ENCODE data around the gene DIDO1.

The DIDO1 gene

DNA sequence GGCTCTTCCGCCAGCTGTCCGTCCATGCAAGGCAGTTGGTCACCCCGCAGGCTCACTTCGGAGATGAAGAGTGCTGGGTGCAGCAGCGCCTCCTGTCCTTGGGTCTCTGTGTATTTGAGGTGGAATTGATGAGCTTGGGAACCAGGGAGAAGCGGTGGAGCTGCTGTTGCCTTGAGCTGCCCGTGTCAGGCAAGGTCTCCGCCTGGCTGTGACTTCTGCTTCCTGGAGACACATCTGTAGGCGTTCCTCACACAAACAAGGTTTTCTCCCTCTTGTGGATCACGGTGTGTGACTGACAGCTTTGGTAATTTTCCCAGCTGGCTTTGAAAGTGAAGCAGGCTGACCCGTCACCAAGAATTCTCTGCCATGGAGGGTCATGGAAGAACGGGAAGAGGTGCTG, 23.7 kb upstream of the DIDO1 start:
- no peak for DNase-seq

DNA sequence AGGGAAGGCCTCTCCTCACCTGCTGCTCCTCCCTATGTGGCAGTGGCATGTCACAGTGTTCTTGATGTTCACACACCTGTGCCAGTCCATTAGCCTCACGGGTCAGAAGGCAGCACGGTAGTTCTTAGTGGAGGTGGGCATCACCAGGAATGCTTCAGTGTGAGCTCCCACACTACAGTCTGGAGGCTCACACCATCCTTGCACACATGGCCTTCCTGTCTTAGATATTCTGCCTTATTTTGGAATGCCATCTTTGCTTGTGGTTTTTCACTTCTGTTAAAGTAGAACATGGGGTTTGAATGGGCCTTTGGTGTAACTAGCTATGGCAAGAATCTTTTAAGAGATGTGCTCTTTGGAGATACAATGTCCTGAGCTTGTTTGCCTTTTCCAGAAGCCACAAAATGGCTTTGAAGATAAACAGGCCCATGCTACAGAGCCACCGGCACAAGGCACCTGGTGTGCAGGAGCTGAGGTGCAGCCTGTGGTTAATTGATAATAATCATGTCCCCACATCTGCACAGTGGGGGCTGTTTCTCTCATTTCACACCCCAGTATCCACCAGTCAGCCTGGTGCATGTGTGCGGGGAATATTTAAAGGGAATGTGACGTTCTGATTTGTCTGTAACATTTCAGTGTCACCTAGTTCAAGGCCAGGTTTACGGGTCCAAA, 23.0 kb upstream of the DIDO1 start:
- no peak for DNase-seq

DNA sequence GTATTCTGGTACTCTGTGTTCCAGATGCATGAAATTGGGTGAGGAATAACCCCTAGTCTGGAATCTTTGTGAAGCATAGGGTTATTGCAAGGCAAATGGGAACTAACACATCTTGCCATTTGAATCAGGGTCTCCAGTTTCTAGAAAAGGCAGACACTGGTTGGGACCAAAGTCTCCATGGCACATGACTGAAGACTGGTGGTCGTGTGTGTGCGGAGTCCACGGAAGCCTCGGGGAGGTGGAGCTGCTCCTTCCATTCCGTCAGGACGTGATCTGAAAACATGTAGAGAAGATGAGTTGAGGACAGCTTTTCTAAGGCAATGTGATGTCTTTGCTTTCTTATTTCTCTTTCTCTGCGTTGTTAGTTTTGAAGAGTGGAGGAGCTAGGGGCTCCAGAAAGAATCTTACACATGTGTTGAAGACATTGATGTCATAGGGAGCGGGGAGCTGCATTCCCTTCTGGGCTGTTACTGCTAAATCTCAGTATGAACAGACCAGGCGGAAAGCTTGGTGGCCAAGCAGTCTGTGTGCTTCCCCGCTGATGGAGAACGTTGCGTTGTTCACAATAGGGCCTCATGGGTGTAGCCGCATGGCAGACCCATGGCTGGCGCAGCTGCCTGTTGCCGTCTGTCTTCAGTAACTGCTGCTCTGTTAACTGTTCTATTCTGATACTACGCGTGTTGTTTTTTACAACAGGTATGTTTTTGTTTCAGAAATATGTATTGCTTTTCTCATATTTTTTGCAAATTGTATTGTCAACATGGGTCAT, 21.4 kb upstream of the DIDO1 start:
- no peak for DNase-seq

GRCh38 chr20:62946918-62947317, 20.6 kb upstream of the DIDO1 start:
- no peak for DNase-seq

DNA sequence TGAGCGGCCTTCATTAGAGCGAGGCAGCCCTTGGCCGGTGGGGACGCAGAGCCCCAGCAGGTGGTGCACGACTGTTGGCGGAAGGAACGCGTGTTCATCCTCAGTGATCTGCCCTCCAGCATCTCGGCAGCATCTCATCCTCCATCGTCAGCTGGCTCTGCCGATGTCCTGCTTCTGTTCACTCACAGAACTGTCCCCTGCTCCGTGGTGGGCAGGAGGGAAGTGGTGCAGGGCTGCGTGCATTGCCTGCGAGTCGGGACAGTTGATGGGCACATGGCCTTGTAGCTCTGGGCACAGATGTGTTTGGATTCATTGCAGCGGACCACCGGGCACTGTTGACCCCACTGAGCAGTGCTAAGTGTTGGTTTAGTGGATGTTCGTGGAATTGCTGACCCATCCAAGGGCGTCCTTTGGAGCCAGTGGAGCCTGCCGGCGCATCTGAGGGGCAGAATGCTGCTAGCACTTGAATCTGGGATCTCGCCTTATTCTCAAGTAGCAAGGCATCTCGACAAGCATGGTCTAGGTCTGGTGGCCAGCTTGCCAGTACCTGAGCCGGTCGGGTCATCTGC, 19.6 kb upstream of the DIDO1 start:
- no peak for DNase-seq

DNA sequence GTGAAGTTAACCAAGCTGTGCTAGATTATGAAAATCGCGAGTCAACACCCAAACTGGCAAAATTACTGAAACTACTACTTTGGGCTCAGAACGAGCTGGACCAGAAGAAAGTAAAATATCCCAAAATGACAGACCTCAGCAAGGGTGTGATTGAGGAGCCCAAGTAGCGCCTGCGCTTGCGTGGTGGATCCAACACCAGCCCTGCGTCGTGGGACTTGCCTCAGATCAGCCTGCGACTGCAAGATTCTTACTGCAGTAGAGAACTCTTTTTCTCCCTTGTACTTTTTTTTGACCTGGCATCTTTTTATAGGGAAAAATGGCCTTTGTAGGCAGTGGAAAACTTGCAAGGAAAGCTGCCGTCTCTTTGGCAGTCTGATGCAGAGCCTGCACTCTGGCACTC, 18.4 kb upstream of the DIDO1 start:
- no peak for DNase-seq

- no peak for DNase-seq
These were observed 17.9 kb upstream of the DIDO1 start for GRCh38 chr20:62944184-62944583.

- DNase-seq = no peak
These were observed 17.1 kb upstream of the DIDO1 start for GRCh38 chr20:62943396-62943795.

GRCh38 chr20:62942456-62942855, 16.2 kb upstream of the DIDO1 start:
- no peak for DNase-seq

GRCh38 chr20:62941792-62942191, 15.5 kb upstream of the DIDO1 start:
- DNase-seq = no peak

- no peak for DNase-seq
These were observed 14.6 kb upstream of the DIDO1 start for GRCh38 chr20:62940875-62941274.

DNA sequence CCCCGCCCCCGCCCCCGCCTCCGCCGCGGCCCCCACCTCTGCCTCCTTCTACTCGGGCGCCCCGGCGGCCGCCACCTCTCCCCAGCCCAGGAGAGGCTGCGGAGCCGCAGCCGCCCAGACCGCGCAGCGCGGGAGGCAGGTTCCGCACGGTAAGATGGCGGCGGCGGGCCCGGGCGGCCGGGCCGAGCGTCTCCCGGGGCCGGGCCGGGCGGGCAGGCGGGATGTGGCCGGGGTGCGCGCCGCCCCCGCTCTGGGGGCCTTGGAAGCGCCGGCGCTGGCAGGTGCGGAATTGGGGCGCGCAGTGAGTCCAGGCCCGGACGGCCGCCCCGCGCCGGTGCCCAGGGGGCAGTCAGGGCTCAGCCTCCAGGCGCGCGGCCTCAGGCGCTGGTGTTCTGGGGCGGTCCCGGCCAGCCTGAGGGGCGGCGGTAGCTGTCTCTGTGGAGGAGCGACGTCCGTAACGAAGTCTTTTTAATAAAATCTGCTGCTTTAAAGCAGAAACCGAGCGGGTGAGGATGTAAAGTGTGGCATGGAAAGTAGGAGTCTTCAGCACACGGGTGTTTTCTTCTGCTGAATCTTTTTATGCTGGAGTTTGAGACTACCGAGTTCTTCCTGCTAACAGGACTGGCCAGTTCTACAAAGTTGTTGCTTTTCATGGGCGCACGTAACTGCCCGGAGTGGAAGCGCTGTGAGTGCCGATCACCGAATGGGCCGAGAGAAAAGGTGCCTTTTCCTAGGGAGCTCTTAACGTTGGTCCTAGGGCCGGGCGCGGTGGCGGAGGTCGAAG, 12.0 kb upstream of the DIDO1 start, which contains the start of gene GID8:
Gene GID8, plus strand, starts transcription at position 43 of the 784 bp plus-strand sequence. CDS start 3,356 bp downstream, outside the sequence.
- DNase-seq = no peak

DNA sequence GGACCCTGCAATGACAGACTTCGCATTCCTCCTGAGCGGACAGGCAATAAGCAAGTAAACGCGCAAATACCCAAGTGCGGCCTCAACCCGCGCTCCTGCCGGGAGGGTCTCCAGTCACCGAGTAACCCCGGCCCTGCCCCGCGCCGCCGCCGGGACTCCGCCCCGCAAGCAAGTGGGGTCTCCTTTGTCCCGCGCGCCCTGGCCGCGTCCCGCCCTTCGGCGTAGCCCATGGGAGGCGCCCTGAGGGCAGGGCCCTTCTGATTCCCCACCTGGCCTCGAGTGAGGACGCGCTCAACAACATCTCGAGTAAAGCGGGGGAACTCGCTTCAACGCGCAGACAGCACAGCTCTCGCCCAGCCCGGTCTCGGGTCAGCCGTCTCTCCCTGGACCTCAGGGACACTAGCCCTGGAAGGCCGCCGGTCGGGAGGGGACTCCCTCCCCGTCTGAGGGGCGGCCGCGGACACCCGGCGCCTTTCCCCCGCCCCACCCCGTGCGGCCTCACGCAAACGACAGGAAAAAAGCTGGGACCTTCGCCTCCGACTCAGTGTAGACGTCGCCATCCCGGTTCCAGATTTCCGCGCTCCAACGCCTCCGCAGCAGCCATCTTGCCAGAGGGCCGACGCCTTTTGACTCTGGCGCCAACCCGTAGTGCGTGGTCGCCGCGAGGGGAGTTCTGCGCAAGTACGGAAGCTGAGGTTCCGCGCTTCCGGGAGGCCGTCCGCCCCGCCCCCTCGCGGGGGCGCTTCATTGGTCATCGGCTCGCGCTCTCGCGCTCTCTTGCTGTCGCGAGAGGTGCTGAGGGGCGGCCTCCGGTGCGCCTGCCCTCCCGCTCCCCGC, 11.2 kb upstream of the DIDO1 start:
- peak; percentile 98 for DNase-seq

DNA sequence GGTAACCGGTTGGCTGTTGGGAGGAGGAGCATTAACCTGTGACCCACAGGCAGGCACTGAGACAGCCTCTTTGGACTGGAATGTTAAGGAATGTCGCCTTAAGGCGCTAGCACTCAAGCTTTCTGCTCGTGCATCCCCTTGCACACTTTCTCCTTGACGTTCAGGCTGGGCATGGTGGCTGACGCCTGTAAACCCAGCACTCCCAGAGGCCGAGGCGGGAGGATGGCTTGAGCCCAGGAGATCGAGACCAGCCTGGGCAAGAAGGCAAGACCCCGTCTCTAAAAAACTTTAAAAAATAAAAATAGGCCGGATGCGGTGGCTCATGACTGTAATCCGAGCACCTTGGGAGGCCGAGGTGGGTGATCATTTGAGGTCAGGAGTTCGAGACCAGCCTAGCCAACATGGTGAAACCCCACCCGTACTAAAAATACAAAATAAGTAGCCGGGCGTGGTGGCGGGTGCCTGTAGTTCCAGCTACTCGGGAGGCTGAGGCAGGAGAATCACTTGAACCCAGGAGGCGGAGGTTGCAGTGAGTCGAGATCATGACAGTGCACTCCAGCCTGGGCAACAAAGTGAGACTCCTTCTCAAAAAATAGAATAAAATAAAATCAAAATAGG, 9.8 kb upstream of the DIDO1 start:
- DNase-seq = no peak

- no peak for DNase-seq
These were observed 9.1 kb upstream of the DIDO1 start for GRCh38 chr20:62935204-62935967.

GRCh38 chr20:62933966-62934365, 7.7 kb upstream of the DIDO1 start:
- no peak for DNase-seq

GRCh38 chr20:62931464-62931863, 5.2 kb upstream of the DIDO1 start:
- no peak for DNase-seq

GRCh38 chr20:62929051-62929538, 2.8 kb upstream of the DIDO1 start:
- no peak for DNase-seq

DNA sequence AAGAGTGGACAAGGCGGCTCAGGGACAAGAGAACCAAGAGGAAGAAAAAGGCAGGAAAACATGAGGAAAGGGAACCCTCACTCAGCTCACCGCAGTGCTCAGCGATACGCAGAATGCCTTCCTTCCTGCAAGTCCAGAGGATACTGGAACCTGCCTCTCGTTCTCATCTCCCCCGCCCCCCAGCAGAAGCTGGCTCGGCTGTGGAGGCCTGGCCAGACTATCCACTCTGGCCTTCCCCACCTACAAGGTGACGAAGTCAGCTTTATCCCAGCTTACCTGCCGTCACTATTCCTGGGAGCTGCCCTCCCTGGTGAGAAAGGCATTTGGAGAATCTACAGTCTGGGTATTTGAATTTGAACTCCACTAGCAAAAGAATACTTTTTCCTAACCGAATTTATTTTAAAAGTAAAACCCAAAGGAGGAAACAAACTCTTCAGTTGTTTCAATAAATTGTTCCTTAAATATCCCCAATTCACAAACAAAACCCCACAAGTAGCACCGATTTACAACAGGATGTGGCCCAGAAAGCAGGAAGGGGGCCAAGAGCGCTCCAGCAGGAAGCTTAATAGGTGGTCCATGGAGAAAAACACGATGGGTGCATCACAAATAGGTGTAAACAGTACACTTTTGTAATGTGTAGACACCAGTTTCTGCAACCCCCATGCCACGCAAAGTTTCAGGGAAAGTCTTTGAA, 2.1 kb upstream of the DIDO1 start:
- no peak for DNase-seq

DNA sequence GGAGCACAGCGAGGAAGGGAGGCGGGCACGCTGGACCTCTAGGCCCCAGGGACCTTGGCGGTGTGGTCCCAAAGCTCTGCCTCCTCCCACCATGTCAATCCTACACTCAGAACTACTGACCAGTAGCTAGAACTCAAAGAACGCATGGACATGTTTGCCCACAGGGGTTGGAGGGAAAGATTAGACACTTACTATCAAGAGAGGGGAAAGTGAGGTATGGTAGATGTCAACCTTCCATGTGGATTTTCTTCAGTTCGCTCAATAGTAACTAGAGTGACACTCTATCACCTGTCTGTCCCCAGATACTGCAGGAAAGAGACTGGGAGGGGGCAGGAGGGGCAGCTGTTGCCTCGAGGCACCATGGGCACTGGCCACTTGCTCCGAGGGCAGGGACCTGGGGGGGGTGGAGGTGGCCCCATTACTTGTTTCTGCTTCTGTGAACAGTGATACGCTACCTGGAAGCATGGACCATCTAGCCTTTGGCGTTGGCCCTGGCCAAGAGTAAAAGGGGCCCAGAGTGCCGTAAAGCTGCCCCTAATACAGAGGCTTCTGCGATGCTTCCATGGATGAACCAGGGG, 912 bp upstream of the DIDO1 start:
- DNase-seq = no peak
